Loucy (cell line): ENCODE results near the gene PPARA.

ENCODE experiments used
- H2AFZ ChIP-seq: fragments of 200-600 bp; sonication (generic); 2 replicates; pipeline ENCODE4 v1.6.0; 2016; ENCODE audit warnings: antibody characterized with exemption, mild to moderate bottlenecking, low read length, moderate library complexity
- H3F3A ChIP-seq: fragments of 200-600 bp; 2 replicates; pipeline ENCODE4 v1.6.0; 2016; ENCODE audit warnings: antibody characterized with exemption, low read depth, mild to moderate bottlenecking
- H3K27me3 ChIP-seq: fragments of 200-600 bp; sonication (generic); 2 replicates; pipeline ENCODE4 v1.6.1; 2014; ENCODE audit warnings: low read length, mild to moderate bottlenecking; ENCODE audit not compliant: insufficient read depth, poor library complexity, severe bottlenecking
- H3K36me3 ChIP-seq: fragments of 200-600 bp; sonication (generic); 2 replicates; pipeline ENCODE4 v1.6.1; 2016; ENCODE audit warnings: low read length; ENCODE audit not compliant: insufficient read depth
- H3K4me1 ChIP-seq: fragments of 200-600 bp; sonication (generic); 2 replicates; pipeline ENCODE4 v1.5.1; 2014; ENCODE audit warnings: low read length, mild to moderate bottlenecking; ENCODE audit not compliant: insufficient read depth, poor library complexity, severe bottlenecking
- H3K4me2 ChIP-seq: fragments of 200-600 bp; sonication (generic); 2 replicates; pipeline ENCODE4 v1.6.0; 2014; ENCODE audit warnings: antibody characterized with exemption, low read length, low read depth, mild to moderate bottlenecking; ENCODE audit not compliant: poor library complexity, severe bottlenecking
- H3K4me3 ChIP-seq: fragments of 200-600 bp; sonication (generic); 2 replicates; pipeline ENCODE4 v1.5.1; 2014; ENCODE audit warnings: low read length, mild to moderate bottlenecking, mixed read lengths; ENCODE audit not compliant: poor library complexity, severe bottlenecking
- H3K79me2 ChIP-seq: fragments of 200-600 bp; sonication (generic); 2 replicates; pipeline ENCODE4 v1.6.1; 2014; ENCODE audit warnings: low read length; ENCODE audit not compliant: insufficient read depth
- H3K9ac ChIP-seq: fragments of 200-600 bp; sonication (generic); 2 replicates; pipeline ENCODE4 v1.6.0; 2014; ENCODE audit warnings: mild to moderate bottlenecking, low read depth, low read length, moderate library complexity; ENCODE audit not compliant: poor library complexity, severe bottlenecking
- H3K9me2 ChIP-seq: fragments of 200-600 bp; sonication (generic); replicated peaks from 2 replicates; pipeline ENCODE4 v1.6.1; 2016; ENCODE audit warnings: low read depth, low read length, mixed read lengths
- H3K9me3 ChIP-seq: fragments of 200-600 bp; sonication (generic); 2 replicates; pipeline ENCODE4 v1.6.1; 2014; ENCODE audit warnings: mild to moderate bottlenecking, antibody characterized with exemption, low read length, low read depth; ENCODE audit not compliant: insufficient read depth
- H4K20me1 ChIP-seq: fragments of 200-600 bp; sonication (generic); 2 replicates; pipeline ENCODE4 v1.6.0; 2014; ENCODE audit warnings: antibody characterized with exemption, low read length, mild to moderate bottlenecking; ENCODE audit not compliant: insufficient read depth, poor library complexity, severe bottlenecking
- CTCF ChIP-seq: fragments of 200-600 bp; sonication (generic); conservative IDR thresholded peaks from 2 replicates; pipeline ENCODE4 v1.5.1; 2014; ENCODE audit warnings: mild to moderate bottlenecking, antibody characterized with exemption, low read length
- EZH2phosphoT487 ChIP-seq: fragments of 200-600 bp; IDR thresholded peaks from 2 replicates; pipeline ENCODE4 v1.6.1; 2018; ENCODE audit warnings: antibody characterized with exemption, mild to moderate bottlenecking, moderate library complexity, borderline replicate concordance

PPARA gene

GRCh38 chr22:46202897-46203600, 52.7 kb downstream of the PPARA start:
- no peaks in the 10 kb centered on the region for H3K9me3 ChIP-seq
- no peaks in the 10 kb centered on the region for H3K27me3 ChIP-seq
- no peak overlapping the region for H3K4me2 ChIP-seq
- TF ChIP-seq EZH2phosphoT487 (no peak), CTCF (no peak)
- H2AFZ ChIP-seq, result no peak overlapping the region
- no peaks in the 10 kb centered on the region for H3K79me2 ChIP-seq
- H3K9ac ChIP-seq, result no peak overlapping the region
- H3F3A ChIP-seq, result 0 out of 2 replicates have a peak, but pooled peaks cover 3% of the 10 kb centered on the region
- no peaks in the 10 kb centered on the region for H3K4me1 ChIP-seq
- no peaks in the 10 kb centered on the region for H4K20me1 ChIP-seq
- peaks cover 61% of the 10 kb centered on the region; the same call in 1 of the 2 replicates for H3K36me3 ChIP-seq
- no peaks in the 10 kb centered on the region for H3K9me2 ChIP-seq
- no peak overlapping the region for H3K4me3 ChIP-seq

- peaks cover 67% of the 10 kb centered on the region; the same call in 1 of the 2 replicates for H3K36me3 ChIP-seq
- H3K9ac ChIP-seq, result no peak overlapping the region
- H3F3A ChIP-seq, result 0 out of 2 replicates have a peak, but pooled peaks cover 3% of the 10 kb centered on the region
- no peaks in the 10 kb centered on the region for H4K20me1 ChIP-seq
- no peaks in the 10 kb centered on the region for H3K9me2 ChIP-seq
- H2AFZ ChIP-seq, result no peak overlapping the region
- H3K4me2 ChIP-seq, result no peak overlapping the region
- H3K79me2 ChIP-seq, result no peaks in the 10 kb centered on the region
- H3K27me3 ChIP-seq, result no peaks in the 10 kb centered on the region
- H3K4me3 ChIP-seq, result no peak overlapping the region
- H3K9me3 ChIP-seq, result no peaks in the 10 kb centered on the region
- no peaks in the 10 kb centered on the region for H3K4me1 ChIP-seq
- TF ChIP-seq CTCF (no peak), EZH2phosphoT487 (no peak)
Observed at GRCh38 chr22:46203601-46203980, 53.3 kb downstream of the PPARA start.

GRCh38 chr22:46209262-46209661, 58.9 kb downstream of the PPARA start:
- no peak overlapping the region for H3K9ac ChIP-seq
- H3K4me1 ChIP-seq, result no peaks in the 10 kb centered on the region
- 0 out of 2 replicates have a peak, but pooled peaks cover under 1% of the 10 kb centered on the region for H3F3A ChIP-seq
- no peak overlapping the region for H2AFZ ChIP-seq
- H3K36me3 ChIP-seq, result peaks cover 69% of the 10 kb centered on the region
- no peak overlapping the region for H3K4me2 ChIP-seq
- no peaks in the 10 kb centered on the region for H3K9me2 ChIP-seq
- H3K79me2 ChIP-seq, result no peaks in the 10 kb centered on the region
- H3K9me3 ChIP-seq, result no peaks in the 10 kb centered on the region; the same call in 1 of the 2 replicates
- TF ChIP-seq CTCF (no peak), EZH2phosphoT487 (no peak)
- no peak overlapping the region for H3K4me3 ChIP-seq
- H3K27me3 ChIP-seq, result no peaks in the 10 kb centered on the region
- H4K20me1 ChIP-seq, result no peaks in the 10 kb centered on the region
